ENCODE measurements around the gene ARHGAP28.

GRCh38 chr18:6764382-6764781, 34.9 kb downstream of the ARHGAP28 start:
- TF ChIP-seq ELF1 (CRISPR knock-in tag; IDR thresholded peaks at IDR 0.05): no peak
- TF ChIP-seq ZNF44 (CRISPR knock-in tag; IDR thresholded peaks at IDR 0.05): no peak
- no peak for TF ChIP-seq ZNF407 (CRISPR knock-in tag; IDR thresholded peaks at IDR 0.05; ENCODE audit: not compliant biosample characterization)
- TF ChIP-seq CTCF (CRISPR knock-in tag; IDR thresholded peaks at IDR 0.05): no peak
- TF ChIP-seq FOSL1 (CRISPR knock-in tag; IDR thresholded peaks at IDR 0.05; ENCODE audit: borderline replicate concordance): no peak
- no peak for TF ChIP-seq ZSCAN25 (CRISPR knock-in tag; IDR thresholded peaks at IDR 0.05)
- TF ChIP-seq UBTF (CRISPR knock-in tag; IDR thresholded peaks at IDR 0.05): no peak
- no peak for TF ChIP-seq HDAC6 (IDR thresholded peaks at IDR 0.05; ENCODE audit: low read depth, low read length)
- TF ChIP-seq, protein P1, sequence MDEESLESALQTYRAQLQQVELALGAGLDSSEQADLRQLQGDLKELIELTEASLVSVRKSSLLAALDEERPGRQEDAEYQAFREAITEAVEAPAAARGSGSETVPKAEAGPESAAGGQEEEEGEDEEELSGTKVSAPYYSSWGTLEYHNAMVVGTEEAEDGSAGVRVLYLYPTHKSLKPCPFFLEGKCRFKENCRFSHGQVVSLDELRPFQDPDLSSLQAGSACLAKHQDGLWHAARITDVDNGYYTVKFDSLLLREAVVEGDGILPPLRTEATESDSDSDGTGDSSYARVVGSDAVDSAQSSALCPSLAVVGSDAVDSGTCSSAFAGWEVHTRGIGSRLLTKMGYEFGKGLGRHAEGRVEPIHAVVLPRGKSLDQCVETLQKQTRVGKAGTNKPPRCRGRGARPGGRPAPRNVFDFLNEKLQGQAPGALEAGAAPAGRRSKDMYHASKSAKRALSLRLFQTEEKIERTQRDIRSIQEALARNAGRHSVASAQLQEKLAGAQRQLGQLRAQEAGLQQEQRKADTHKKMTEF (CRISPR knock-in tag; IDR thresholded peaks at IDR 0.05): no peak
- TF ChIP-seq HOXA5 (CRISPR knock-in tag; IDR thresholded peaks at IDR 0.05): no peak

Data from HepG2 (cell line).